GM12891 (cell line): ENCODE measurements around the gene RAB35.

Experiments used
- DNase-seq: peaks from one replicate; pipeline ENCODE4 v3.0.0; 2011; ENCODE audit warnings: low spot score; ENCODE audit not compliant: insufficient read length
- FAIRE-seq: peaks from 2 replicates; lab custom pipeline; 2011; peaks lifted over from hg19 to GRCh38; lab: Jason Lieb, UNC
- PAX5 ChIP-seq: IDR thresholded peaks from 2 replicates; pipeline ENCODE4 v1.6.1; 2011; ENCODE audit warnings: low read length, moderate library complexity, mild to moderate bottlenecking; ENCODE audit not compliant: insufficient read depth, severe bottlenecking
- POLR2A ChIP-seq: IDR thresholded peaks from 2 replicates; pipeline ENCODE4 v1.6.1; 2011; ENCODE audit warnings: low read depth, low read length, control low read depth
- POLR2AphosphoS5 ChIP-seq: IDR thresholded peaks from 2 replicates; pipeline ENCODE4 v1.6.1; 2011; ENCODE audit warnings: low read depth, low read length, control low read depth
- POU2F2 ChIP-seq: IDR thresholded peaks from 2 replicates; pipeline ENCODE4 v1.6.1; 2011; ENCODE audit warnings: low read depth, mild to moderate bottlenecking, control low read depth, low read length, moderate library complexity
- SPI1 ChIP-seq: IDR thresholded peaks from 2 replicates; pipeline ENCODE4 v1.6.1; 2011; ENCODE audit warnings: low read depth, low read length, control low read depth
- TAF1 ChIP-seq: IDR thresholded peaks from 2 replicates; pipeline ENCODE4 v1.6.1; 2011; ENCODE audit warnings: low read depth, low read length, control low read depth

The RAB35 gene

GRCh38 chr12:120148011-120148410 lies 31.5 kb upstream of the RAB35 start:
- DNase-seq, result no peak
- TF ChIP-seq POLR2AphosphoS5, result no peak
- FAIRE-seq, result no peak

- DNase-seq (no peak), FAIRE-seq (no peak)
- no peak for TF ChIP-seq SPI1
Observed at GRCh38 chr12:120145164-120145563, 28.6 kb upstream of the RAB35 start.

- DNase-seq (no peak), FAIRE-seq (no peak)
- TF ChIP-seq POU2F2 (no peak), POLR2A (no peak), TAF1 (no peak), SPI1 (no peak), POLR2AphosphoS5 (no peak), PAX5 (no peak)
Observed at GRCh38 chr12:120144215-120144614, 27.7 kb upstream of the RAB35 start.

- DNase-seq, result no peak
- TF ChIP-seq PAX5 (no peak), TAF1 (no peak), POU2F2 (no peak), SPI1 (no peak), POLR2A (no peak), POLR2AphosphoS5 (no peak)
- FAIRE-seq, result no peak
Observed at GRCh38 chr12:120142231-120142877, 25.8 kb upstream of the RAB35 start.

GRCh38 chr12:120141336-120141735 lies 24.8 kb upstream of the RAB35 start:
- TF ChIP-seq POU2F2 (no peak), TAF1 (no peak), POLR2AphosphoS5 (no peak), PAX5 (no peak)
- no peak for FAIRE-seq
- no peak for DNase-seq

GRCh38 chr12:120140603-120141002 lies 24.1 kb upstream of the RAB35 start:
- TF ChIP-seq POLR2AphosphoS5, result no peak
- no peak for TF ChIP-seq POLR2A
- no peak for TF ChIP-seq SPI1
- TF ChIP-seq PAX5, result no peak
- DNase-seq (no peak), FAIRE-seq (no peak)

- no peak for DNase-seq
- FAIRE-seq, result no peak
Observed at GRCh38 chr12:120139958-120140357, 23.4 kb upstream of the RAB35 start.

GRCh38 chr12:120138366-120138765 lies 21.8 kb upstream of the RAB35 start:
- no peak for FAIRE-seq
- no peak for DNase-seq
- TF ChIP-seq POLR2AphosphoS5, result no peak

More at GRCh38 chr12:120139958-120140357, 23.4 kb upstream of the RAB35 start:
- TF ChIP-seq POLR2A (no peak), PAX5 (no peak), POU2F2 (no peak), TAF1 (no peak), SPI1 (no peak), POLR2AphosphoS5 (no peak)

- no peak for TF ChIP-seq POLR2AphosphoS5
- TF ChIP-seq POLR2A, result no peak
- TF ChIP-seq TAF1, result no peak
- TF ChIP-seq POU2F2, result no peak
- no peak for TF ChIP-seq SPI1
- TF ChIP-seq PAX5, result no peak
- DNase-seq, result no peak
- FAIRE-seq, result no peak
Observed at GRCh38 chr12:120137833-120138232, 21.3 kb upstream of the RAB35 start.

GRCh38 chr12:120136093-120136770 lies 19.7 kb upstream of the RAB35 start:
- TF ChIP-seq POLR2AphosphoS5, result no peak
- peak; percentile 31 for FAIRE-seq
- no peak for DNase-seq
